Stimulated activated CD4-positive, alpha-beta T cell treated with anti-CD3 and anti-CD28 coated beads, Interleukin-4, amount 100 ng/mL, for 48 hours (primary cell): Measurements from ENCODE around the gene ASB2.

Experiments
- DNase-seq, 2 donors: peaks; one replicate each; pipeline ENCODE4 v3.0.0-alpha.2; 2020; ENCODE audit warnings: low read depth in 2 of 2

Gene ASB2

GRCh38 chr14:93960774-93961438, 15.5 kb downstream of the ASB2 start:
- DNase-seq = no peak

- no peak for DNase-seq
These were observed 16.3 kb downstream of the ASB2 start for GRCh38 chr14:93960108-93960475.

GRCh38 chr14:93959239-93960107, 16.9 kb downstream of the ASB2 start:
- DNase-seq = peak; percentile 86 to 95

GRCh38 chr14:93958567-93959238, 17.7 kb downstream of the ASB2 start:
- no peak for DNase-seq

- no peak for DNase-seq
These were observed 18.4 kb downstream of the ASB2 start for GRCh38 chr14:93957751-93958566.

- DNase-seq = no peak
These were observed 19.0 kb downstream of the ASB2 start for GRCh38 chr14:93957333-93957710.

GRCh38 chr14:93956514-93957332, 19.6 kb downstream of the ASB2 start:
- DNase-seq = no peak

GRCh38 chr14:93955850-93956481, 20.4 kb downstream of the ASB2 start:
- no peak for DNase-seq

GRCh38 chr14:93954900-93955849, 21.2 kb downstream of the ASB2 start:
- DNase-seq = no peak

GRCh38 chr14:93954516-93954830, 21.9 kb downstream of the ASB2 start:
- no peak for DNase-seq

- no peak for DNase-seq
These were observed 22.4 kb downstream of the ASB2 start for GRCh38 chr14:93953739-93954515.

- DNase-seq = no peak
These were observed 23.1 kb downstream of the ASB2 start for GRCh38 chr14:93953263-93953662.

GRCh38 chr14:93952829-93953228, 23.5 kb downstream of the ASB2 start:
- no peak for DNase-seq

- no peak for DNase-seq
These were observed 24.5 kb downstream of the ASB2 start for GRCh38 chr14:93951635-93952540.

- no peak for DNase-seq
These were observed 25.3 kb downstream of the ASB2 start for GRCh38 chr14:93950948-93951634.

- no peak for DNase-seq
These were observed 26.8 kb downstream of the ASB2 start for GRCh38 chr14:93949511-93950075.

GRCh38 chr14:93947282-93947681, 29.1 kb downstream of the ASB2 start:
- no peak for DNase-seq
